NCI-H460 (cell line): ENCODE data around the gene ZNF451. TPM values are rescaled to one million over a fixed set of nuclear protein-coding genes. Genes with fewer than 3 reads are reported as not detected.

Source experiments
- DNase-seq: peaks from one replicate; pipeline ENCODE4 v3.0.0-alpha.2; 2016; ENCODE audit warnings: low read depth; ENCODE audit errors: extremely low read depth
- total RNA-seq: library from RNA; depleted of rRNA; stranded (reverse); fragments of >200 nt; shearing (Covaris generic); gene quantifications from 2 replicates; pipeline ENCODE4 v1.2.3, GENCODE V29; 2014

ZNF451 gene
- total RNA-seq, 1 experiment from 2014 or later: 40.0 TPM

DNA sequence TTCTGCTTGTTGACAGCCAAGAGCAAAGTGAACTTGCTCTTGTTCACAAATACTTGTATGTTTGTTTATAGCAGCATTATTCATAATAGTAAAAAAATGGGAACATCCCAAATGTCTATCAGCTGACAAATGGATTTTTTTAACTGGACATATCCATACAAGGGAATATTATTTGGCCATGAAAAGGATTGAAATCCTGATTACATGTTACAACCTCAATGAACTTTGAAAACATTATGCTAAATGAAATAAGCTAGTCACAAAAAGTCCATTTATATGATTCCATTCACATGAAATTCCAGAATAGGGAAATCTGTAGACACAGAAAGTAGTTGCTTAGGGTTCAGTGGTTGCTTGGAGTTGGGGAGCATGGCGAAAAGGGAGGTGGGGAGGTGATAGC, 53.7 kb downstream of the ZNF451 start:
- no peak for DNase-seq

DNA sequence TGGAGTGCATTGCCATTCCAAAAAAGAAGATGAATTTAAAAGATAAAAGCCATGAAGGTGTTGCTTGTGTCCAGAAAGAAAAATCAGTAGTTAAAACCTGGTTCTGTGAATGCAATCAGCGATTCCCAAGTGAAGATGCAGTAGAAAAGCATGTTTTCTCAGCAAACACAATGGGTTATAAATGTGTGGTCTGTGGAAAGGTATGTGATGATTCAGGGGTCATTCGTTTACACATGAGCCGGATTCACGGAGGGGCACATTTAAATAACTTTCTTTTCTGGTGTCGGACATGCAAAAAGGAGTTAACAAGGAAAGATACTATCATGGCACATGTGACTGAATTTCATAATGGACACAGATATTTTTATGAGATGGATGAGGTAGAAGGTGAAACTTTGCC, 57.4 kb downstream of the ZNF451 start:
- DNase-seq: no peak

DNA sequence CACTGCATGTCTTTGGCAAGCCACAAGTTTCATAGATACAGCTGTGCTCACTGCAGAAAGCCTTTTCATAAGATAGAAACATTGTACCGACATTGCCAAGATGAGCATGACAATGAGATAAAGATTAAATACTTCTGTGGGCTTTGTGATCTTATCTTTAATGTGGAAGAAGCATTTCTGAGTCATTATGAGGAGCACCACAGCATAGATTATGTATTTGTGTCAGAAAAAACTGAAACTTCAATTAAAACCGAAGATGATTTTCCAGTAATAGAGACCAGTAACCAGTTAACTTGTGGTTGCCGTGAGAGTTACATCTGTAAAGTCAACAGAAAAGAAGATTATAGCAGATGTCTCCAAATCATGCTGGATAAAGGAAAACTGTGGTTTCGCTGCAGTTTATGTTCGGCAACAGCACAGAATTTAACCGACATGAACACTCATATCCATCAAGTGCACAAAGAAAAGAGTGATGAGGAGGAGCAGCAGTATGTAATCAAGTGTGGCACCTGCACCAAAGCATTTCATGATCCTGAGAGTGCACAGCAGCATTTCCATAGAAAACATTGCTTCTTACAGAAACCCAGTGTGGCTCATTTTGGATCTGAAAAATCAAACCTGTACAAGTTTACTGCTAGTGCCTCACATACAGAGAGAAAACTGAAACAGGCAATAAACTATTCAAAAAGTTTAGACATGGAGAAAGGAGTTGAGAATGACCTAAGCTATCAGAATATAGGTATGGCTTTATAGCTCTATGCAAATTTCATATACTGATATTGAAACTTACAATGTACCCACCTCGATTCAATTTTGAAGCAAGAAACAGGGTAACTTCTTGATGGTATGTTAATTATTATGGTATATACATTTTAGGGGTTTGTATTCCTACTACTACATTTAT, 58.2 kb downstream of the ZNF451 start:
- DNase-seq: no peak

DNA sequence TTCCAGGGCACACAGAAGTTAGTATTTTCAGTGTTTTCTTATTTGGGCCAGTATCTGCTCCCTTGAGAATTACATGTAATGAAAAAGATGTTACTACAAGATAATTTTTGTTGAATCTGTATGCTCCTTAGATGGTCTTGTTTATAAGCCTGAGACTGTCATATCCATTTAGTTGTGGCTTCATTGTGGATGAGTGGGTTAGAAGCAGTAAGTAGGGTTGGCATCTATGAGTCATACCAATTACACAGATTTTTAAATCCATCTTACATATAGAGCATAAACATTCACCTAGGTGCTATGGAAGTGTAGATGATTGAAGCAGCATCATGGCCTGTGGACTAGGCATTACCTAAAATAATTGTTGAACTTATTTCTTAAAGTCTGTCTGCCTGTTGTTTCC, 68.7 kb downstream of the ZNF451 start:
- DNase-seq: no peak

DNA sequence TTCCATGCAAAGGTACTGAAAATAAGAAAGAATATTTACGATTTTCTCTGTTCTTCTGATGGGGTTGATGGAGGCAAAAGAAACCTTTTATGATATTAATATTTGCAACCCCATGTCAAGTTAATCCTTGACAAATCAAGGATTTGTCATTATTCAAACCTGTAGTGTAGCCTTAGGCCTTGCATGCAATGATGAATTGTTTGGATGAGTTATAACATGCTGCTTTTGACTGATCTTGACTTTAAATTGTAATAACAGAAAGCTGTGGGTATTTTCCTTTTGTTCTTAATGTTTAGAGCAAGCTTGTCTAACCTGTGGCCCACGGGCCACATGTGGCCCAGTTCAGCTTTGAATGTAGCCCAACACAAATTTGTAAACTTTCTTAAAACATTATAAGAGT, 69.1 kb downstream of the ZNF451 start:
- DNase-seq: no peak

DNA sequence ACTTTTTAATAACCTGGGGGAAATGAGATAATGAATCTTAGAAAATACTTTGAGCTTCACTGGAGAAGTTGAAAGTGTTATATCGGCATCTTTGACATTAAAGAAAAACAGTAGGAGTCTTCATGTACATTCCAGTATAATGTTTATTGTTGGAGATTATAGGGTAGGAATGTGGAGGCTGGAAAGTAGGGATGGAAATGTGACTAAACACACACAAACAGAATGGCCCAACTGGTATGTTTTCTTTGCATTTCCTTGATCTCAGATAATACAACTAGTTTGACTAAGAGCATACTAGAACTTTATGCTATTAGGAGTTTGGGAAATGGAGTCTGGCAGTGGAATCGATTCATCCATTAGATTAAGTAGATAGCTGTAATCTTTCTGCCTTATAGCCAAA, 72.0 kb downstream of the ZNF451 start:
- no peak for DNase-seq

GRCh38 chr6:57162516-57162915, 72.5 kb downstream of the ZNF451 start:
- DNase-seq: no peak

GRCh38 chr6:57163956-57164355, 74.0 kb downstream of the ZNF451 start:
- DNase-seq: no peak

- no peak for DNase-seq
These were observed 75.1 kb downstream of the ZNF451 start for GRCh38 chr6:57165080-57165479.

- DNase-seq: peak; percentile 65
These were observed 82.4 kb downstream of the ZNF451 start, which contains the start of gene BAG2 for GRCh38 chr6:57172136-57173055. TSS of gene BAG2 (plus strand) at chr6:57172326. CDS start at chr6:57172698, 372 bp downstream.

DNA sequence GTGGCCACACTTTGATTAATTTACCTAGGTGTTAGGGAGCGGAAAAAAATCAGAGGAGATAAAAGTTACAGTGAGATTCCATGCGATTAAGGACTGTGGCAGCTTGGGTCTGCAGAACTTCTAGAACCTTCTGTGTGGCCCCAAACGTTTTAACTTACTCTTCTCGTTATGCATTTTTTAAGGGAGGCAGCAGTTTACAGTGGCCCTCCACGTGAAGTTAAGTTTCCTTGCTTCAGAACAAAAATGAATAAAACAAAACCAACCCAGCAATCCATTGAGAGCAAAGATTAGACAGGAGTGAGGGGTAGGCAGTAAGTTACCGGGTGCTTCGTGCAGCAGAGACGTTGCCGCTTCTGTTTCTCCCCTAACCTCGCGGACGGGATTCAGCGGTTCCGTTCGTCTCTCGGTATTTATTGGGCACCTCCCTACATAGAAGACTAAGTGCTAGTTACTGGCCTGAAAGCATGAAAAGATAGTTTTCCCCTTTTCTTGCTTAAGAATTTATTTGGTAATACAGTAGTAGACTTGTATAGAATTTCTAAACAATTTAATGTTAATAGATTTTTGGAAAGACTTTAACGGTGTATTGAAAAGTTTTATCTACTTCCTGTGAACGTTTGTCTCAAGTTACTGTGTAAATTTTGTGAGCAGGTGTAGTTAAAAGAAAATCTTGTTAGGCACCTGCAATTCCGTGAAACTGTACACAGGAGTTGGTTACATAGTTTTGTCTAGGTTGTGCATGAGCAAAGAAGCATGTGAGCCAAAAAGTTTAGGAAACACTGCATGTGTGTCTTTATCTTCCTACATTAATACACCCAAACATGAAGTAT, 83.3 kb downstream of the ZNF451 start:
- no peak for DNase-seq

- DNase-seq: peak; percentile 49
These were observed 84.0 kb downstream of the ZNF451 start for GRCh38 chr6:57173886-57174510.

DNA sequence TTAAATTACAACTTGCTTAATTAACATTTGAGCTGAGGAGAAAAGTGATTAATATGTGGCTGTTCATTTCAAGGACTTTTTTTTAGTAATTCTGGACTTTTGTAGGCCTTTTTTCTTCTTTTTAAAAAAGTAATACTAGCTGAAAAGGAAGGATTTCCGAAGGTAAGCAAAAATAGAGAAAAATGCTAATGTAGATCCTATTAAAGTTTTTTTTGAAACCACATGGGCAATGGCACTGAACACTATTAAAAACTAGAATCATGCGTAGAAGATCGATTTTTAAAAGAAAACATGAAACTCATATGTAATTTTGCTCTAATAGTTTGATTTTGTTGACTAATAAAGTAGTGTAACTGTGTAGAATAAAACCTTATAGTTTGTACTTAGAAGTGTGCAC, 84.5 kb downstream of the ZNF451 start:
- no peak for DNase-seq

DNA sequence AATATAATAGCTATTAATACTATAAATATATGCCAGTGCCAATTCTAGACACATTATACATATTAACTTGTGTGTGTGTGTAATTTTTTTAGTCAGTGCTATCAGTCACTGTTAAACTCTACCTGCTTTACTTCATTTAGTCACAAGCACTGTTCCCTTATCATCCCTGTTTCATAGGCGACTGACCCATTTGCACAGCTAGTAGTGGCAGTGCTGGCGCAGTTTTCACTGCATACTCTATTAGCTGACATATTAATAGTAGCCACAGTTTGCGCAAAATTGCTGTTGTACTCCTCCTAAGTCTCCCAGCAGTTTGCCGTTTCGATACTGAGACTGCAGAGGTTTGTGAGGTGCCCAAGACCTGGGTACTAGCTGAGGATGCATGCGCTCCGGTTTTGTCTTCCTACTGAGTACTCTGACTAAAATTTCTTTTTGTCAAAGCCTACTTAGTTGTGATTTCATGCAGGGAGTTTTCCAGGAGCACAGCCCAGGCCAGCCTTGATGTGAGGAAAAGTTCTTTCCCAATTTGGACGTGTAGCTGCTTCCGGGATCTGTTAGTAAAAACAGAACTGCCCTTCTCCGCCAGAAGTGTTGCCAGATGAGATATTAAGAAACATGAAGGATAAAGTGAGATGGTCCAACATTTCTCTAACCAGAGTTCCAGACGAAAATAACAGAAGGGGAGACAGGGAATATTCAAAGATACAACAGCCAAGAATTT, 87.7 kb downstream of the ZNF451 start:
- DNase-seq: no peak

GRCh38 chr6:57180596-57180995, 90.6 kb downstream of the ZNF451 start:
- no peak for DNase-seq

GRCh38 chr6:57182017-57182432, 92.0 kb downstream of the ZNF451 start:
- no peak for DNase-seq

DNA sequence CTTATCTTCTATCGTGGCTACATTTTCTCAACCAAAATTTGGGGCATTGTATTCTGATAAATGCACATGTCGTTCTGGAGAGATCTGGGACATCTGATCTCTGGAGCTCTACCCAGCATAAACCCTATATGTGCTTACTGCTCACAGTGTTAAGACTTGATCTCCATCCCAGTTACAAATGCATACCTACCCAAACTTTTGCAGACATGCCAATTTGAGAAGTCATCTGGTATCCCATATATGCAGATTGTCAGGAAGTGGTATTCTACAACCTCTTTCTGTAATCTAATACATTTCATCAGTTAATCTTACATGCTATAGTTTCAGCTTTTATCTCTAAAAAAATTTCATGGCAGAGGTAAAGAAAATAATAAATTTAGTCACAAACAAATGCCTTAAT, 93.3 kb downstream of the ZNF451 start:
- DNase-seq: no peak

GRCh38 chr6:57190140-57190539, 100.2 kb downstream of the ZNF451 start:
- no peak for DNase-seq

- DNase-seq: no peak
These were observed 103.2 kb downstream of the ZNF451 start for GRCh38 chr6:57193177-57193576.
